Suprapubic skin (tissue), 4 donors: ENCODE data around the gene ST3GAL3. TPM values are rescaled to one million over a fixed set of nuclear protein-coding genes. Genes with fewer than 3 reads are reported as not detected.

Experiments used
- DNase-seq, 2 donors: peaks; one replicate each; pipeline ENCODE4 v3.0.0-alpha.2; 2019; ENCODE audit warnings: low spot score in 2 of 2
- H3K27ac ChIP-seq: fragments of 200-600 bp; sonication (generic); one replicate; pipeline ENCODE4 v1.5.1; 2019
- H3K27me3 ChIP-seq: fragments of 200-600 bp; sonication (generic); one replicate; pipeline ENCODE4 v1.5.1; 2019
- H3K36me3 ChIP-seq: fragments of 200-600 bp; sonication (generic); one replicate; pipeline ENCODE4 v1.5.1; 2019
- H3K4me1 ChIP-seq: fragments of 200-600 bp; sonication (generic); one replicate; pipeline ENCODE4 v1.5.1; 2019
- H3K4me3 ChIP-seq: fragments of 200-600 bp; sonication (generic); one replicate; pipeline ENCODE4 v1.5.1; 2019; ENCODE audit warnings: mild to moderate bottlenecking
- H3K9me3 ChIP-seq: fragments of 200-600 bp; sonication (generic); one replicate; pipeline ENCODE4 v1.5.1; 2019
- EP300 ChIP-seq: sonication (generic); formaldehyde crosslinking; IDR thresholded peaks from one replicate; pipeline ENCODE4 v1.6.1; 2017; ENCODE audit warnings: antibody characterized with exemption
- POLR2A ChIP-seq, 2 donors: fragments of 450-650 bp; IDR thresholded peaks; one replicate each; pipeline ENCODE4 v1.6.1; 2017; ENCODE audit warnings: antibody characterized with exemption in 2 of 2, mild to moderate bottlenecking in 2 of 2, moderate library complexity in 2 of 2
- POLR2AphosphoS5 ChIP-seq, 3 donors: sonication (generic); formaldehyde crosslinking; IDR thresholded peaks; one replicate each; pipeline ENCODE4 v1.6.1; 2017; ENCODE audit warnings: antibody characterized with exemption in 3 of 3
- WGBS: methylation state at CpG from one replicate; pipeline ENCODE4 v1.1.5; 2018; 5-methylcytosine and 5-hydroxymethylcytosine counted together
- total RNA-seq, 4 donors: library from RNA; depleted of rRNA; stranded (reverse); fragments of >200 nt; gene quantifications; one replicate each; pipeline ENCODE4 v1.1.0, GENCODE V29; 2016
- TF ChIP-seq, protein P1 (sequence below), 2 donors: fragments of 200-600 bp in 1 of 2; fragments of 450-650 bp in 1 of 2; sonication (generic) in 1 of 2; IDR thresholded peaks; one replicate each; pipeline ENCODE4 v1.5.1; 2016 to 2019; ENCODE audit warnings: antibody characterized with exemption in 2 of 2, mild to moderate bottlenecking in 1 of 2, moderate library complexity in 1 of 2

Gene ST3GAL3
- total RNA-seq, 4 donors from 2014 or later, result 6.3 to 21.0 (median 9.9) TPM

DNA sequence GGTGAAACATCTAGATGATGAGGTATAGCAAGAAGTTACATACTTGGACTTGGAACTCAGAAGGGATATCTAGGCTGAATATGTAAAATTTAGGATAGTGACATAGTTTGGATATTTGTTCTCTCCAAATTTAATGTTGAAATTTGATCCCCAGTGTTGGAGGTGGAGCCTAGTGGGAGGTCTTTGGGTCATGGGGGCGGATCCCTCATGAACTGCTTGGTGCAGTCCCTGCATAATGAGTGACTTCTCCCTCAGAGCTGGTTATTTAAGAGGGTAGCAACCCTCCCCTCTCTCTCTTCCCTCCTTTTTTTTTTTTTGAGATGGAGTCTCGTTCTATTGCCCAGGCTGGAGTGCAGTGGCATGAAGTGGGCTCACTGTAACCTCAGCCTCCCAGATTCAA, 15.5 kb downstream of the ST3GAL3 start:
- Histone ChIP-seq H3K9me3 (no peaks in the 10 kb centered on the region), H3K27ac (no peak overlapping the region), H3K4me1 (peaks cover 10% of the 10 kb centered on the region), H3K36me3 (no peaks in the 10 kb centered on the region), H3K4me3 (no peak overlapping the region), H3K27me3 (no peaks in the 10 kb centered on the region)
- WGBS, result 91% methylated on average over 2 of the region's 2 CpGs
- DNase-seq, result no peak
- TF ChIP-seq, protein P1, sequence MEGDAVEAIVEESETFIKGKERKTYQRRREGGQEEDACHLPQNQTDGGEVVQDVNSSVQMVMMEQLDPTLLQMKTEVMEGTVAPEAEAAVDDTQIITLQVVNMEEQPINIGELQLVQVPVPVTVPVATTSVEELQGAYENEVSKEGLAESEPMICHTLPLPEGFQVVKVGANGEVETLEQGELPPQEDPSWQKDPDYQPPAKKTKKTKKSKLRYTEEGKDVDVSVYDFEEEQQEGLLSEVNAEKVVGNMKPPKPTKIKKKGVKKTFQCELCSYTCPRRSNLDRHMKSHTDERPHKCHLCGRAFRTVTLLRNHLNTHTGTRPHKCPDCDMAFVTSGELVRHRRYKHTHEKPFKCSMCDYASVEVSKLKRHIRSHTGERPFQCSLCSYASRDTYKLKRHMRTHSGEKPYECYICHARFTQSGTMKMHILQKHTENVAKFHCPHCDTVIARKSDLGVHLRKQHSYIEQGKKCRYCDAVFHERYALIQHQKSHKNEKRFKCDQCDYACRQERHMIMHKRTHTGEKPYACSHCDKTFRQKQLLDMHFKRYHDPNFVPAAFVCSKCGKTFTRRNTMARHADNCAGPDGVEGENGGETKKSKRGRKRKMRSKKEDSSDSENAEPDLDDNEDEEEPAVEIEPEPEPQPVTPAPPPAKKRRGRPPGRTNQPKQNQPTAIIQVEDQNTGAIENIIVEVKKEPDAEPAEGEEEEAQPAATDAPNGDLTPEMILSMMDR (IDR thresholded peaks at IDR 0.05), result no peak
- TF ChIP-seq EP300, result no peak
- TF ChIP-seq POLR2A (IDR thresholded peaks at IDR 0.05), result no peak

DNA sequence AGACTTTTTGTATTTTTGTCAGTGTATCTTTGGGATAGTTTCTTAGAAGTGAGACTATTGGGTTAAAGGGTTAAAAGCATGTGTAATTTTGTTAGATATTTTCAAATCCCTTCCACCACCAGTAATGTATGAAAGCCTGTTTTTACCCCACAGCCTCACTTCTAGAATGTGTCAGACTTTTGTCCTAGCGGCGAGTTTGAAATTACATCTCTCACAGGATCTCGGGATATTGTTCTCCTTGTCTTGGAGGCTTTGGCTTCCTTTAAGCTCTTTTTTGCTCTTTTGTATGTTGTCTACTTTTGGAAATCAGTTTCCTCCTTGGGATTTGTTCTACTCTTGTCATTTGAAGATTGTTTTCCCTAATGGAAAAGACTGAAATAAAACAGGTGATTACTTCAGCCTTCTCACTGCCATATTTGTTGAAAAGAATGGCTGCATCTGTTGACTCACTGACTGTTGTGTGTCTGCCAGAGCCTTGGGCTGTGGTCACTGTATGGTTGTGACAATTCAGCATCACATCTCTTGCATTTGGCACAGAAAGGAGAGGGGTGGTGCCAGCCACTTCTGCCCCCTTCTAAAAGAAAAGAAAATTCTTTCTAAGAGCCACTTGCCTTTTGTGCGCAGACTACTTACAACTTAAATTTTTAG, 22.6 kb downstream of the ST3GAL3 start:
- 91% methylated on average over 4 of the region's 4 CpGs for WGBS
- Histone ChIP-seq H3K4me3 (no peak overlapping the region), H3K4me1 (peaks cover 5% of the 10 kb centered on the region), H3K27ac (no peak overlapping the region), H3K36me3 (no peaks in the 10 kb centered on the region), H3K27me3 (no peaks in the 10 kb centered on the region), H3K9me3 (no peaks in the 10 kb centered on the region)
- TF ChIP-seq POLR2A (IDR thresholded peaks at IDR 0.05) (no peak), EP300 (no peak), POLR2AphosphoS5 (IDR thresholded peaks at IDR 0.05) (no peak)
- TF ChIP-seq, protein P1 (IDR thresholded peaks at IDR 0.05), result no peak
- DNase-seq, result no peak

DNA sequence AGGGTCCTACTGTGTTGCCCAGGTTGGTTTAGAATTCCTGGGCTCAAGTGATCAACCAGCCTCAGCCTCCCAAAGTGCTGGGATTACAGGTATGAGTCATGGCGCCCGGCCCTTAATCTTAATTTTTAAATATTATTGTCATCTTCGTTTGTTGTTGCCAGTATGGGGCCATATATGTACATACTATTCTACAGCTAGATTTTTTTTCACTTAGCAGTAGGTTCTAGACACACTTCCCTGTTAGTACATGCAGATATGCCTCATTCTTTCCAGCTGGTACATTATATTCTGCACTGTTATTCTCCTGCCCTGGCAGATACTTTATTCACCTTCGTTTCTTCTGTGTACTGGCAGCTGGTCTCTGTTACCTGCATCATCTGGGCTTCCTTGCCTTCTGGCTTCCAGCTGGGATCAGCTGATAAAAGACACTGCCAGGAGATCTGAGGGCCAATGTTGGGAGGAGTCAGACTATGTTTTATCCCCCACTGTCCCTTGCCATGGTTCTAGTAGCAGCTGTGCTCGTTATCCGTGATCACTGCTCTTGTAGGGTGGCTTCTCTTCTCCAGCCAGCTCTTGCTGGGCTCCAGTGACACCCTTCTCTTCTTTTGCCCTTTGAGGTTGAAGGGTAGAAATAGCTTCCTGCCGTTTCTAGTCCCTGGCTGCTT, 24.7 kb downstream of the ST3GAL3 start:
- Histone ChIP-seq H3K4me1 (peaks cover 5% of the 10 kb centered on the region), H3K36me3 (peaks cover 3% of the 10 kb centered on the region), H3K27ac (no peak overlapping the region), H3K27me3 (no peaks in the 10 kb centered on the region), H3K9me3 (no peaks in the 10 kb centered on the region), H3K4me3 (no peak overlapping the region)
- WGBS, result 39% methylated on average over 7 of the region's 7 CpGs
- no peak for DNase-seq
- no peak for TF ChIP-seq POLR2AphosphoS5 (IDR thresholded peaks at IDR 0.05)
- no peak for TF ChIP-seq EP300
- TF ChIP-seq, protein P1 (IDR thresholded peaks at IDR 0.05), result no peak
- TF ChIP-seq POLR2A (IDR thresholded peaks at IDR 0.05), result no peak

DNA sequence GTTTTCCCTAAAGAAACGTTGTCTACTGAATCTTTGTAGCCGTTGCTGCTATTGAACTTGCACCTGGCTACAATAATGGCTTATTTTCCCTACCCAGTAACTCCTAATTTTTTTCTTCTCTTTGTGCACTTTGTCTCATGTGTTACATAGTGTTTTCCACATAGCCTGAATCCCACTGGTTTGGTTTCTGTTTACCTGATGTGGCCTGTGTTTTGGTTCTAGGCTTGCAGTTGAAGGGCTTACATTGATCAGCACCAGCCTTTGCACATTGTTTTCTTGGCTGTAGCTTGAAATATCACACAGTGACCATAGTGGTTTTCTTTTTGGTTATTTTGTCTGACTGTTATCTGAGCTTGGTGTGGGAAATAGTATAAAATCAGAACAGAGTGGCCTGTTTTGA, 29.5 kb downstream of the ST3GAL3 start:
- no peaks in the 10 kb centered on the region for H3K9me3 ChIP-seq
- no peak overlapping the region for H3K27ac ChIP-seq
- H3K27me3 ChIP-seq, result no peaks in the 10 kb centered on the region
- TF ChIP-seq POLR2A (IDR thresholded peaks at IDR 0.05), result no peak
- TF ChIP-seq, protein P1 (IDR thresholded peaks at IDR 0.05), result no peak
- TF ChIP-seq EP300, result no peak
- no peak for TF ChIP-seq POLR2AphosphoS5 (IDR thresholded peaks at IDR 0.05)
- H3K4me3 ChIP-seq, result no peak overlapping the region
- DNase-seq, result no peak
- 78% methylated on average over 2 of the region's 2 CpGs for WGBS
- peaks cover 6% of the 10 kb centered on the region for H3K36me3 ChIP-seq
- peaks cover 5% of the 10 kb centered on the region for H3K4me1 ChIP-seq

GRCh38 chr1:43742026-43742425, 34.7 kb downstream of the ST3GAL3 start:
- no peak overlapping the region for H3K4me3 ChIP-seq
- no peaks in the 10 kb centered on the region for H3K27me3 ChIP-seq
- peaks cover 7% of the 10 kb centered on the region for H3K36me3 ChIP-seq
- WGBS, result 94% methylated on average over 4 of the region's 4 CpGs
- H3K4me1 ChIP-seq, result no peaks in the 10 kb centered on the region
- TF ChIP-seq, protein P1 (IDR thresholded peaks at IDR 0.05), result no peak
- TF ChIP-seq EP300 (no peak), POLR2A (IDR thresholded peaks at IDR 0.05) (no peak), POLR2AphosphoS5 (IDR thresholded peaks at IDR 0.05) (no peak)
- no peak overlapping the region for H3K27ac ChIP-seq
- DNase-seq, result no peak
- no peaks in the 10 kb centered on the region for H3K9me3 ChIP-seq
